ENCODE data around the gene TRMT1L.

GRCh38 chr1:185070051-185070450 lies 86.7 kb downstream of the TRMT1L start:
- TF ChIP-seq POLR2A (IDR thresholded peaks at IDR 0.05; ENCODE audit: low read depth, low read length): no peak
- no peak for TF ChIP-seq POLR2AphosphoS5 (IDR thresholded peaks at IDR 0.05; ENCODE audit: low read depth, low read length)
- no peak for TF ChIP-seq TAF1 (IDR thresholded peaks at IDR 0.05; ENCODE audit: low read depth, low read length)
- TF ChIP-seq PAX5 (IDR thresholded peaks at IDR 0.05; ENCODE audit: insufficient read depth, low read length, severe bottlenecking): no peak
